GM12873 (cell line): ENCODE measurements around the gene ANKRD12.

Source experiments
- CTCF ChIP-seq: IDR thresholded peaks from 2 replicates; pipeline ENCODE4 v1.5.1; 2012; ENCODE audit warnings: low read depth, mild to moderate bottlenecking, moderate library complexity, low read length, control low read depth; ENCODE audit not compliant: insufficient read depth; ENCODE audit errors: missing control alignments

The ANKRD12 gene

GRCh38 chr18:9292047-9292446, 155.5 kb downstream of the ANKRD12 start:
- TF ChIP-seq CTCF: no peak

GRCh38 chr18:9293948-9294347, 157.4 kb downstream of the ANKRD12 start:
- no peak for TF ChIP-seq CTCF

GRCh38 chr18:9296233-9297006, 159.8 kb downstream of the ANKRD12 start:
- no peak for TF ChIP-seq CTCF

- TF ChIP-seq CTCF: no peak
These were observed 160.4 kb downstream of the ANKRD12 start for GRCh38 chr18:9297007-9297393.

- TF ChIP-seq CTCF: no peak
These were observed 167.9 kb downstream of the ANKRD12 start for GRCh38 chr18:9304388-9305070.

GRCh38 chr18:9319333-9319732, 182.8 kb downstream of the ANKRD12 start:
- TF ChIP-seq CTCF: no peak

- no peak for TF ChIP-seq CTCF
These were observed 184.5 kb downstream of the ANKRD12 start for GRCh38 chr18:9321017-9321452.
